ENCODE data around the gene TMEM101.

GRCh38 chr17:44033861-44034408 lies 19.2 kb upstream of the TMEM101 start:
- TF ChIP-seq POLR2A (IDR thresholded peaks at IDR 0.05; ENCODE audit: low read length) (no peak), GATA1 (IDR thresholded peaks at IDR 0.05; ENCODE audit: low read depth, low read length) (no peak)

Measured in erythroblast (primary cell).